CD4-positive, alpha-beta T cell treated with Interleukin-2 at 100 ng/mL for 4 hours (primary cell): ENCODE results near the gene ACOT4.
"Not testable (repeated sequence)": the region's sequence is repeated elsewhere in the genome, so short reads cannot be mapped to it uniquely, and the experiment has no call there.

Experiments
- DNase-seq: peaks from one replicate; pipeline ENCODE4 v3.0.0-alpha.2; 2020; ENCODE audit warnings: low spot score

Gene ACOT4

GRCh38 chr14:73577214-73577613, 14.5 kb upstream of the ACOT4 start:
- DNase-seq: not testable (repeated sequence)

GRCh38 chr14:73582102-73582979, 9.3 kb upstream of the ACOT4 start:
- not testable (repeated sequence) for DNase-seq

GRCh38 chr14:73588695-73589094, 3.0 kb upstream of the ACOT4 start:
- no peak for DNase-seq

- no peak for DNase-seq
Observed at GRCh38 chr14:73589116-73589515, 2.6 kb upstream of the ACOT4 start.

GRCh38 chr14:73590673-73591004, 1.0 kb upstream of the ACOT4 start:
- not testable (repeated sequence) for DNase-seq

- DNase-seq: no peak
Observed at GRCh38 chr14:73594491-73594890, 2.8 kb downstream of the ACOT4 start.

- DNase-seq: no peak
Observed at GRCh38 chr14:73599499-73599898, 7.8 kb downstream of the ACOT4 start.

- DNase-seq: no peak
Observed at GRCh38 chr14:73602994-73603393, 11.3 kb downstream of the ACOT4 start.

GRCh38 chr14:73606271-73606670, 14.6 kb downstream of the ACOT4 start:
- no peak for DNase-seq

GRCh38 chr14:73607241-73607640, 15.6 kb downstream of the ACOT4 start:
- no peak for DNase-seq

GRCh38 chr14:73610687-73611086, 19.0 kb downstream of the ACOT4 start:
- no peak for DNase-seq

- peak; percentile 60 for DNase-seq
Observed at GRCh38 chr14:73612339-73613045, 20.8 kb downstream of the ACOT4 start, which contains the start of gene ACOT6. TSS of gene ACOT6 (plus strand) at chr14:73612517. CDS start at chr14:73612572, 55 bp downstream.

GRCh38 chr14:73613046-73613383, 21.3 kb downstream of the ACOT4 start:
- no peak for DNase-seq

- no peak for DNase-seq
Observed at GRCh38 chr14:73613419-73613963, 21.8 kb downstream of the ACOT4 start.

- DNase-seq: no peak
Observed at GRCh38 chr14:73616831-73617230, 25.2 kb downstream of the ACOT4 start.

- DNase-seq: no peak
Observed at GRCh38 chr14:73619524-73619923, 27.9 kb downstream of the ACOT4 start.

- no peak for DNase-seq
Observed at GRCh38 chr14:73620268-73620667, 28.6 kb downstream of the ACOT4 start.

- no peak for DNase-seq
Observed at GRCh38 chr14:73623504-73624054, 31.9 kb downstream of the ACOT4 start.

- no peak for DNase-seq
Observed at GRCh38 chr14:73625706-73626105, 34.0 kb downstream of the ACOT4 start.

- no peak for DNase-seq
Observed at GRCh38 chr14:73627151-73627558, 35.5 kb downstream of the ACOT4 start.

GRCh38 chr14:73630009-73630780, 38.5 kb downstream of the ACOT4 start:
- no peak for DNase-seq
